ENCODE measurements around the gene PFDN2.
"Not testable (repeated sequence)": the region's sequence is repeated elsewhere in the genome, so short reads cannot be mapped to it uniquely, and the experiment has no call there.

PFDN2 gene

GRCh38 chr1:161137881-161138280 lies 20.0 kb upstream of the PFDN2 start:
- no peak for DNase-seq

DNA sequence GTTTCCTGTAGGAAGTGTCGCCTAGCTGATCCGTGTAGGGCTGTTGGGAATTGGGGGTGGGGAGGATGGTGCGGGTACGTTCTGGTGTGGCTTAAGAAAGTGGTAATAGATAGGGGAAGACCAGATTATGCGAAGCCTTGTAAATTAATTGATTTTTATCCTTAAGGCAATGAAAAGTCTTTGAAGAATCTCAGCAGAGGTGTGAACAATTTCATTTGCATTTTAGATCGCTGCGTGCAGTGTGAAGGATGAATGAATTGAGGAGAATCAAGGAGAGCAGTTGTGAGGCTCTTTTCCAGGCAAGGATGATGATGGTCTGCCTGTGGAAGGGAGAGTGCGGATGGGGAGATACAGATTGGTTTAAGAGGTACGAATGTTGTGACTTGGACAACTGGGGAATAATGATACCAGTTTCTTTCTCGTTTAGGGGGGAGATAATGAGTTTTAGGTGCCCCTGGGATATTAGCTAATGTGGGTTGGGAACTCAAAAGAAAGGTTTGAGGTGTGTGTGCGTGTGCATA lies 15.4 kb upstream of the PFDN2 start:
- no peak for DNase-seq

DNA sequence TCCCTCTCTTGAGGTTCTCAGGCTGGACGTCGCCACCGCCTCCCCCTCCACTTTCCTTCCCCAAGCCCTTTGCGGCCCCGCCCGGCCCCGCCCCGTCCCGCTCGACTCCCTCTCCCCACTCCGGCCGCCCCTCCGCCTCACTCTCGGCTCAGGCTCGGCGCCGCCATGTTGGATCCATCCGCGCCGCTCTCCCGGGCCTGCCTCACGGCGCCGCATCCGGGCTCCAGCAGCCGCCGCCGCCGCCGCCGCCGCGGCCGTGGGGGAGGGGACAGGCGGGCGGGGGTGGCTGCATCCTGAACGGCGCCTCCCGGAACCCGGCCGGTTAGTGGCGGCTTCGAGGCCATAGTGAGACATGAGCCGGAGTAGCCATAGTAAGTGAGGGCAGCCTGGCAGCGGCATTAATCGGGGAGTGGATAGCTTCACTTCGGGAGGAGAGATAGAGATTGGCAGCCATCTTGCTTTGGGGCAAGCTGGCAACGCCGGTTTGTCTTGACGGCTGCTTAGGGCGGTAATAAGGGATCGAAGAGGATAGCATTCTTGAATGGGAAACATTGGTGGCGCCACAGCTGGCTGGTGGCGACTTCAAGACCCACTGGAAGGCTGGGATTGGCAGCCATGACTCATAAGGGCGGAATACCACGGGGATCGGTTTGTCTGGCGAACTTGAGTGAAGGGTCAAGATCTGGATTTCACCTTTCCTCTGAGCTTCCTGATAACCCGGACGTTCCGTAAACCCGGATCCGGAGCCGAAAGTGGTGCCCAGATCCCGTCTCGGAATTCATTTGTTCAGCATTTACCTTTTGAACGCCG lies 14.8 kb upstream of the PFDN2 start, which contains the start of gene DEDD:
TSS of gene DEDD (minus strand) at position 258 of the 810 bp plus-strand sequence. CDS start 8,205 bp downstream, outside the sequence.
- peak; percentile 93 for DNase-seq

DNA sequence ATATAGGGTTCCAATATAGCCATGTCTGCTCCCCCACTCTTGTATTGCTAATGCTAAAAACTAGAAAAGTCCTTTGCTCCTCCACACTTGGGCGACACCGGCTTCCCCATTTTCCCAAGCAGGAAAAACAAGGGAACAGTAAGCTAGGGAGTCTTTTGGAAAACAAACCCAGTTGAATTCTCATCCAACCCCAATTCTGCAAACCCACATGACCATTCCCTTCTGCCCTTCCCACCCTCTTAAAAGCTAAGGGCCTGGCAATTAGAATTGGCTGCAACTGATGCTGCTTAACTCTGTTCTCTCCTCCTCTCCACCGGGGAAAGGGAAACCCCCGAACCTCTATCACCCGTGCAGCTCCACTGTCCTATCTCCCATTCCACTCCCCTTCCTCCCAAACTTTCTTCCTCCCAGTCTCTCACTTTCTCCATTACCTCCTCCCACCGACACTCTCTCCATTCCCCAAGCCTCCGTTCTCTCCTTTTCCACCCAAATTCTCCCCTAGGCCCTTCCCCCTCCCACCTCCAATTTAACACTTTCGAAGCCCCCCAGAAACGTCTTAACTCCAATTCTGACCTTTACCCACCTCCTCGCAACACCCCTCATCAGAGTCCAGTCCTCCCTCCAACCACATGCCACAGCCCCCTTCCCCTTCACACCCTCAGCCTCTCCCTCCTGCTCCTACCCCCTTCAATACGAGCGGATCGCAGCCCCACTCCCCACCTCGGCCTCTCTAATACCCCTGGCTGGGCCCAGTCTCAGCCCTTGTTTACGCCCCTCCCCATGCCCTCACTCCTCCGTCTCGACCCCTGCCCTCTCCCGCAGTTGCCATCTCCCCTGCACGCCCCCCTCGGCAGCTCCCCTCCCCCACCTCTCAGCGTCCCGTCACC lies 13.9 kb upstream of the PFDN2 start:
- DNase-seq: no peak

DNA sequence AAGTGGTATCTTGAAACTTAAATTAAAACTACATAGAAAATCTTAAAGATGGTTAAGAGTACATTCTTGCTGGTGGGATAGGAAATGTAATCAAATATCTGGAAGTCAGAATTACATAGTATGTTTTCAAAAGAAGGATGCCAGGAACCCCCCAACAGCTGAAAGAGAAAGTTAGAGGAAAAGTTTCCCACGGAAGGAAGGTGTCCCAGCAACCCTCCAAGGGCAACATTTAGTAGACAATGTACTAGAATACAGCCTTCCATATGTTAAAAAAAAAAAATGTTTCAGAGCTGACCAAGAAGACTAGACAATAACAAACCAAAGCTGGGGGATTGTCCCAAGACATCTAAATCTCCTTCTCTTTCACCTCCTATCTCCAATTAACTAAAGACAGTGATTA lies 12.4 kb upstream of the PFDN2 start:
- DNase-seq: no peak

DNA sequence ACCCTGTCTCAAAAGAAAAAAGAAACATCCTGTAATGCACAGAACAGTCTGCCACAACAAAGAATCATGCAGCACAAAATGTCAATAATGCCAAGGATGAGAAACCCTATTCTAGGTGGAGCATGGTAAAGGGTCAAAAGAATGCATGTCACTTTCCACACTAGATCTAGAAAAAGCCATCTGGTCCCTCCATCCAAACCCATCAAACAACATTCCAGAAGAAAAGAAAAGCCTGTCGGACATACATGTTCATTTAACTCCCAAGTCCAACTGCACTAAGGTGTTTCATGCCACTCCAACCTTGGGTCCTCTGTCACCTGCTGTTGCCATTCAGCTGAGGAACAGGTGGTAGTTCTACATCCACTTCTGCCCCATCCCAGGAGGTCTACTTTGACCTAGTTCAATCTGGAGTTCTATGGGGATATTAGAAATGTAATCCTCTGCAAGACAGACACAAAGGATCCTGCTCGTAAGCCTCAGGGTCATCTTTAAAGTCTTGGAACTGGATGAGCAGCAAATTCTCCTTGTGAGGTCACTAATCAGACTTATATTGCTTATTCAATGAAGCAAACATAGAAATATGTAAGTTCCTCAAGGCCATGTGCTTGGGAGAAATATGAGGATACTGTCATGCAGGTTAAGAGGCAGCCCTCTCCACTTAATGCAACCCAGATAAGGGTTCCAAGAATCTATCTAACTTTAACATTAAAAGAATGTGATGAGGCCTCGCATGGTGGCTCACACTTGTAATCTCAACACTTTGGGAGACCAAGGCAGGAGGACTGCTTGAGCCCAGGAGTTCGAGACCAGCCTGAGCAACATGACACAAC lies 11.0 kb upstream of the PFDN2 start:
- no peak for DNase-seq

DNA sequence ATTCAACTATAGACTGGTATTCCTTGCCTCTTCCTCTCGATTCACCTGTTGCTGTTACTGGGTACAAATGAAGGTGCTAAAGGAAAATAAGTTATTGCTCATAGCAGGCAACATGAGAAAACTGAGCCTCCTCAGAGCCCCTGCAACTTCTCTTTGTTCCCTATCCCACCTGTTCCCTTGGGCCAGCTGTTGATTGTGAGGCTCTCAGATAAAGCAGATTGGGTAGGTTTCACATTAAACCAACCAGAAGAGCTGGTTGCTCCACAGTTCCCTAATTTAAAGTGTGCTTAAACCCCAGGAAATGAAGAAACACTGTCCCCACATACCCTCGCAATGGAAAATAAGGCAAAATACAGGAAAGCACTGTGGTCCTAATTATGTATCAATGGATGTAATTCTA lies 9.8 kb upstream of the PFDN2 start:
- no peak for DNase-seq

DNA sequence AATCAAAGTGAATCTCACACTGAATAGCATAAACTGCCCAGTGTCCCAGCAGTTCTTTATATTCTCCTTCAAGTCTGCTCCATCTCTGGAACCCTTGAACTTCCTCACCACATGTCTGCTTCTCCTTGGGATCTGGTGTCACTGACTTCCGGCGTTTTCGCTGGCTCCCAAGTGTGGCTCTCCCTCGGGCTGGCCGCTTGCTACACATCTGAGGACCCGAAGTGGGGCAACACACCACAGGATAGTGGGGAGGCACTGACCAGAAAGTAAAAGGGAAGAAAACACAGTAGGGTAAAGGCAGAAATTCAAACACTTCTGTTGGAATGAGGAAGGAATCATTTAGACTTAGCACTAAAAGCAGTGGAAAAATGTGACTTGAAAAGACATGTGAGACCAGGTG lies 5.1 kb upstream of the PFDN2 start:
- DNase-seq: no peak

GRCh38 chr1:161121834-161122233 lies 4.0 kb upstream of the PFDN2 start:
- no peak for DNase-seq

- DNase-seq: no peak
These were observed 3.3 kb upstream of the PFDN2 start for GRCh38 chr1:161121042-161121650.

DNA sequence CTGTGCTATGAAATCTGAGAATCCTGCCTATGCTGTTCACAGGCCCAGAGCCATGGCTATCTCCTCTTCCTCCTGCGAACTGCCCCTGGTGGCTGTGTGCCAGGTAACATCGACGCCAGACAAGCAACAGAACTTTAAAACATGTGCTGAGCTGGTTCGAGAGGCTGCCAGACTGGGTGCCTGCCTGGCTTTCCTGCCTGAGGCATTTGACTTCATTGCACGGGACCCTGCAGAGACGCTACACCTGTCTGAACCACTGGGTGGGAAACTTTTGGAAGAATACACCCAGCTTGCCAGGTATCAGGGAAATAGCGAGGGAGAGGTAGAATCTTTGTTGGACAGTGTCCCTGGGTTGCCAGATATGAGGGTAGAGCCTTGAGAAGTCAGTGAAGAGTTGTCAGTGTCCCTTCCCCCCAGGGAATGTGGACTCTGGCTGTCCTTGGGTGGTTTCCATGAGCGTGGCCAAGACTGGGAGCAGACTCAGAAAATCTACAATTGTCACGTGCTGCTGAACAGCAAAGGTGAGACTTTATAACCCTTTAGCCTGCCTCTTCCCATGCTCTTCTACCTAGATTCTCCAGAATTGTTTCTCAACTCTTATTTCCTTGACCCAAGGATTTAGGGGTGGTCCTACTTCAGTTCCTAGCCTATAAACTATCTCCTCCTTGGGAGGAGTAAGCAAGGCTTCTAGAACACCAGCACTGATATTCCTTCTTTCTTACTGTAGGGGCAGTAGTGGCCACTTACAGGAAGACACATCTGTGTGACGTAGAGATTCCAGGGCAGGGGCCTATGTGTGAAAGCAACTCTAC lies 1.5 kb upstream of the PFDN2 start:
- no peak for DNase-seq

GRCh38 chr1:161115961-161116360 lies 1.9 kb downstream of the PFDN2 start:
- not testable (repeated sequence) for DNase-seq

GRCh38 chr1:161115132-161115711 lies 2.6 kb downstream of the PFDN2 start:
- no peak for DNase-seq

- no peak for DNase-seq
These were observed 3.3 kb downstream of the PFDN2 start for GRCh38 chr1:161114556-161114955.

- DNase-seq: no peak
These were observed 3.9 kb downstream of the PFDN2 start for GRCh38 chr1:161113915-161114314.

DNA sequence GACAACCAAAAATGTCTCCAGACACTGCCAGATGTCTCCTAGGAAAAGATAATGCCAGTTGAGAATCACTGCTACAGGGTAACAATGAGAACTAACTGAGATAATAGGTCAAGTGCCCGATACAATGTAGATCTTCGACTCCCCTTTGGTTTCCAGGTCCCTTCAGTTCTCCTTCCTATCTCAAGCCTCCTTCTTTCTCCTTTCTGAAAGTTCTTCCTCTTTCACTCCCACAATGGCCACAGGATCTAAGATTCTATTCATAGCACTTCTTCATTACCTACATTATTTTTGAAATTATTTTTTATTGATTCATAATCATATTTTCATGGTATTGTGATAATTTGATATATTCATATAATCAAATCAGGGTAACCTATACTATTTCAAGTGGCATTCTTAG lies 6.3 kb downstream of the PFDN2 start:
- DNase-seq: no peak

DNA sequence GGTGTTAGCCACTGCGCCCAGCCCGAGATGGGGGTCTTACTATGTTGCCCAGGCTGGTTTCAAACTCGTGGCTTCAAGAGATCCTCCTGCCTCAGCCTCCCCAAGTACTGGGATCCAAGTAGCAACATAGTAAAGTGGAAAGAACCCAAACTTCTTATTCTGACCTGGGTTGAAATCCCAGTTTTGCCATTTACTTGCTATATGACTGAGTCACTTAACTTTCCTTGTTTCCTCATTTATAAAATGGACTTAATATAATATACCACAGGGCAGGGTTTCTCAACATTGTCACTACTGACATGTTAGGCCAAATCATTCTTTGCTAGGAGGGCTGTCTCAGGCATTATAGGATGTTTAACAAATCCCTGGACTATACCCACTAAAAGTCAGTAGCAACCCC lies 6.7 kb downstream of the PFDN2 start:
- no peak for DNase-seq

DNA sequence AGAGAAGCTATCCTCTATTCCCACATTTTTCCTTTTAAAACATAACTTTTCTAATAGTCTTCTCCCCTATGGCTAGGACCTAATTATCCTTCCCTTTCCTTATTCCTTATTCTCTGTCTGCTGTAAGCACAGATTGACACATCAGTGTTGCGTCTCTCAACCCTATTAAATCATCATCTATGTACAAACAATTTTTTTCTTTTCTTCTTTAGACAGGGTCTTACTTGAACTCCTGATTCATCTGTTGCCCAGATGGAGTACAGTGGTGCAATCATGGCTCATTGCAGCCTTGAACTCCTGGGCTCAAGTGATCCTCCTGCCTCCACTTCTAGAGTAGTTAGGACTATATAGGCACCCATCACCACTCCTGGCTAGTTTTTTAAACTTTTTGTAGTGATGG lies 11.4 kb downstream of the PFDN2 start:
- DNase-seq: no peak

DNA sequence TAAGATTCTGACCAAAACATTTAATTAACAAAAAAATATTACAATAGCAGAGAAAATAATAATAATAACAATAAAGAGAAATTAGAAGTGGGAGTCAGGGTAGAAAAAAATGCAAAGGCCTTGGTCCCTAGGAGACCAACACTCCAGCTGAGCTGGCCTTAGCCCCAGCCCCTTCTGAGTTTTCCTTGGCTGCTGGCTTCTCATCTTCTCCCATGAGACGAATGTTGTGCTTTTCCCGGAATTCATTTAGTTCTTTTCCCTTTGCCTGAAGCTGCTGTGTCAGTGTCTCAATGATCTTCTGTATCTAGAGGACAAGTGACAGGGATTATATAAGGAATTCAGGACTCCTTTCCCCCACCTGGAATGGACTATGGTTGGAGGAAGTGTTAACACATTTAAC lies 17.3 kb downstream of the PFDN2 start:
- no peak for DNase-seq

- DNase-seq: no peak
These were observed 18.6 kb downstream of the PFDN2 start for GRCh38 chr1:161099090-161099802.

Data from activated CD8-positive, alpha-beta memory T cell treated with anti-CD3 and anti-CD28 coated beads for 24 hours (primary cell).